Endothelial cell of umbilical vein (primary cell): ENCODE data around the gene DDAH2. TPM values are rescaled to one million over a fixed set of nuclear protein-coding genes. Genes with fewer than 3 reads are reported as not detected.

Source experiments
- BruUV-seq: library from RNA; stranded (reverse); fragments of 400-500 nt; replicated peaks from 2 replicates; lab custom pipeline; 2021; lab: Mats Ljungman, UMichigan
- CTCF ChIA-PET: fragments of 300-600, 350-600 bp; sonication (Branson Sonifier 250); formaldehyde crosslinking; loops from one replicate; lab custom pipeline; 2021; ENCODE audit warnings: antibody characterized with exemption, inconsistent platforms; lab: Charles Lee
- POLR2A ChIA-PET: fragments of 300-600, 350-600 bp; sonication (Branson Sonifier 250); formaldehyde crosslinking; loops from one replicate; lab custom pipeline; 2021; ENCODE audit warnings: antibody characterized with exemption, inconsistent platforms; lab: Charles Lee
- DNase-seq: peaks from one replicate; pipeline ENCODE4 v3.0.0-alpha.2; 2011; ENCODE audit warnings: low read depth, low spot score
- FAIRE-seq: peaks from 2 replicates; lab custom pipeline; 2011; peaks lifted over from hg19 to GRCh38; lab: Jason Lieb, UNC
- H2AFZ ChIP-seq: 2 replicates; pipeline ENCODE4 v1.6.0; 2012; ENCODE audit warnings: low read depth, low read length, control low read depth, inconsistent platforms
- H3K27ac ChIP-seq: 2 replicates; pipeline ENCODE4 v1.5.1; 2011; ENCODE audit warnings: low read depth, mild to moderate bottlenecking, control low read depth, low read length, moderate library complexity; ENCODE audit not compliant: insufficient read depth
- H3K27me3 ChIP-seq, 2 experiments: 2 replicates each; pipeline versions ENCODE4 v1.6.0 to v1.6.1; 2011; ENCODE audit warnings: low read length in 2 of 2, mixed read lengths in 1 of 2; ENCODE audit not compliant: control insufficient read depth in 2 of 2, insufficient read depth in 2 of 2
- H3K36me3 ChIP-seq, 2 experiments: 2 replicates in 1 of 2; 3 replicates in 1 of 2; pipeline ENCODE4 v1.5.1; 2011; ENCODE audit warnings: low read length in 2 of 2, mild to moderate bottlenecking in 1 of 2, moderate library complexity in 1 of 2; ENCODE audit not compliant: control insufficient read depth in 2 of 2, insufficient read depth in 2 of 2; ENCODE audit errors: extremely low read depth in 1 of 2
- H3K4me1 ChIP-seq: 3 replicates; pipeline ENCODE4 v1.5.1; 2011; ENCODE audit warnings: mild to moderate bottlenecking, low read length; ENCODE audit not compliant: control insufficient read depth, insufficient read depth; ENCODE audit errors: extremely low read depth
- H3K4me2 ChIP-seq: 2 replicates; pipeline ENCODE4 v1.6.1; 2011; ENCODE audit warnings: low read length, control low read depth, mixed read lengths; ENCODE audit not compliant: insufficient read depth
- H3K4me3 ChIP-seq, 3 experiments: fragments of 200-600 bp in 1 of 3; sonication (generic), shearing (Covaris generic) in 1 of 3; replicated peaks in 1 of 3; 2 replicates each; pipeline ENCODE4 v1.5.1; 2011 to 2016; ENCODE audit warnings: control low read depth in 3 of 3, low read length in 3 of 3, mild to moderate bottlenecking in 2 of 3, inconsistent platforms in 1 of 3, low read depth in 1 of 3, moderate library complexity in 1 of 3; ENCODE audit not compliant: insufficient read depth in 1 of 3
- H3K79me2 ChIP-seq: 2 replicates; pipeline ENCODE4 v1.6.0; 2012; ENCODE audit warnings: low read length, inconsistent platforms; ENCODE audit not compliant: control insufficient read depth, insufficient read depth
- H3K9ac ChIP-seq: replicated peaks from 2 replicates; pipeline ENCODE3; 2011; ENCODE audit warnings: low read length, control low read depth; ENCODE audit not compliant: insufficient read depth; ENCODE audit errors: extremely low read depth
- H3K9me1 ChIP-seq: replicated peaks from 3 replicates; pipeline ENCODE4 v1.6.0; 2011; ENCODE audit warnings: mild to moderate bottlenecking, low read length; ENCODE audit not compliant: control insufficient read depth, insufficient read depth; ENCODE audit errors: extremely low read depth
- H3K9me3 ChIP-seq: replicated peaks from 2 replicates; pipeline ENCODE4 v1.5.1; 2012; ENCODE audit warnings: low read length, inconsistent platforms; ENCODE audit not compliant: control insufficient read depth, insufficient read depth
- H4K20me1 ChIP-seq: replicated peaks from 2 replicates; pipeline ENCODE3; 2011; ENCODE audit warnings: mild to moderate bottlenecking, low read length; ENCODE audit not compliant: control insufficient read depth, insufficient read depth; ENCODE audit errors: extremely low read depth
- CTCF ChIP-seq, 2 donors: IDR thresholded peaks; 1 replicate in 1 of 2; 2 replicates in 1 of 2; pipeline ENCODE4 v1.5.1; 2011; ENCODE audit warnings: low read length in 2 of 2, mild to moderate bottlenecking in 2 of 2, moderate library complexity in 2 of 2, control low read depth in 1 of 2, inconsistent platforms in 1 of 2, low read depth in 1 of 2; ENCODE audit not compliant: insufficient read depth in 1 of 2; ENCODE audit errors: extremely low read depth in 1 of 2
- EZH2 ChIP-seq: IDR thresholded peaks from 2 replicates; pipeline ENCODE4 v1.6.1; 2012; ENCODE audit warnings: borderline replicate concordance, low read depth, mild to moderate bottlenecking, moderate library complexity, low read length, inconsistent platforms; ENCODE audit not compliant: severe bottlenecking
- FOS ChIP-seq: IDR thresholded peaks from 2 replicates; pipeline ENCODE4 v1.6.1; 2011; ENCODE audit warnings: mild to moderate bottlenecking, low read length, moderate library complexity, borderline replicate concordance; ENCODE audit not compliant: insufficient read depth
- GATA2 ChIP-seq: IDR thresholded peaks from 2 replicates; pipeline ENCODE4 v1.7.0; 2011; ENCODE audit warnings: low read depth, mild to moderate bottlenecking, moderate library complexity, mixed read lengths, low read length; ENCODE audit not compliant: insufficient read length, insufficient read depth
- JUN ChIP-seq: IDR thresholded peaks from 2 replicates; pipeline ENCODE4 v1.6.1; 2011; ENCODE audit warnings: borderline replicate concordance, low read depth; ENCODE audit not compliant: insufficient read length, insufficient read depth
- MYC ChIP-seq: IDR thresholded peaks from one replicate; pipeline ENCODE4 v1.6.1; 2011; ENCODE audit warnings: mild to moderate bottlenecking, low read depth, low read length
- POLR2A ChIP-seq: IDR thresholded peaks from 2 replicates; pipeline ENCODE4 v1.6.1; 2012; ENCODE audit warnings: low read depth, mild to moderate bottlenecking, control low read depth, low read length
- POLR2AphosphoS5 ChIP-seq: IDR thresholded peaks from 2 replicates; pipeline ENCODE4 v1.6.1; 2012; ENCODE audit warnings: low read depth, mild to moderate bottlenecking, control low read depth, low read length, moderate library complexity; ENCODE audit not compliant: insufficient read depth
- dilution Hi-C: fragments of 300-500 bp; cut with MboI; formaldehyde crosslinking; loops from one replicate; pipeline ENCODE4 v1.15.0; 2019; ENCODE audit warnings: low sequenced_read_pairs; ENCODE audit not compliant: extremely low pct_ligation_motif_present
- intact Hi-C: fragments of 100-400 bp; cut with micrococcal nuclease; formaldehyde crosslinking; loops from one replicate; pipeline ENCODE4 v1.10.0; 2022
- polyA plus RNA-seq, 4 experiments: library from polyadenylated mRNA; depleted of rRNA in 3 of 4; stranded (reverse) in 3 of 4; unstranded in 1 of 4; fragments of >200 nt; gene quantifications; 2 replicates each; pipeline versions ENCODE4 v1.2.1 to v1.2.3, GENCODE V29; 2011 to 2012; ENCODE audit warnings: missing spikeins in 1 of 4
- total RNA-seq: library from RNA; stranded (reverse); gene quantifications from 2 replicates; pipeline ENCODE4 v1.2.3, GENCODE V29; 2021
- TF ChIP-seq, protein P1 (sequence below): IDR thresholded peaks from 2 replicates; pipeline ENCODE4 v1.6.1; 2011; ENCODE audit not compliant: insufficient read depth, insufficient read length

The DDAH2 gene
- total and polyA plus RNA-seq, 2 donors (not counting 3 experiments of a cell fraction or from before 2014, with no cell fraction given) = 109 to 176 TPM

- no peaks in the 10 kb centered on the region for H3K79me2 ChIP-seq
- peaks cover 10% of the 10 kb centered on the region for H3K4me1 ChIP-seq
- H3K27ac ChIP-seq = no peak overlapping the region
- no peaks in the 10 kb centered on the region for H3K27me3 ChIP-seq
- no peak overlapping the region for H3K9ac ChIP-seq
- no peak overlapping the region for H3K4me2 ChIP-seq
- ChIA-PET CTCF (interaction anchor here (1.4 to 2.2 kb wide), 3 partner anchors 8 to 137 kb away, joined by 4 to 10 read pairs (median 4); no protein-coding TSS in a partner anchor), POLR2A (no interaction called here)
- intact Hi-C loops (no loop called here), dilution Hi-C loops (no loop called here)
- H3K9me1 ChIP-seq = no peaks in the 10 kb centered on the region
- TF ChIP-seq CTCF (IDR thresholded peaks at IDR 0.05; ENCODE audit: extremely low read depth in 1 of 2, insufficient read depth in 1 of 2, low read depth in 1 of 2, low read length in 2 of 2) = no peak
- no peak for TF ChIP-seq JUN
- no peak for TF ChIP-seq MYC
- no peak for TF ChIP-seq GATA2
- TF ChIP-seq, protein P1, sequence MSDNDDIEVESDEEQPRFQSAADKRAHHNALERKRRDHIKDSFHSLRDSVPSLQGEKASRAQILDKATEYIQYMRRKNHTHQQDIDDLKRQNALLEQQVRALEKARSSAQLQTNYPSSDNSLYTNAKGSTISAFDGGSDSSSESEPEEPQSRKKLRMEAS = no peak
- no peak for TF ChIP-seq POLR2A
- no peak for TF ChIP-seq POLR2AphosphoS5
- TF ChIP-seq EZH2 = no peak
- TF ChIP-seq FOS = no peak
- no peaks in the 10 kb centered on the region for H4K20me1 ChIP-seq
- no peaks in the 10 kb centered on the region for H3K9me3 ChIP-seq
- BruUV-seq = no TSS peak
- H3K4me3 ChIP-seq = no peak overlapping the region
- FAIRE-seq (no peak), DNase-seq (no peak)
- no peak overlapping the region for H2AFZ ChIP-seq
- H3K36me3 ChIP-seq = peaks cover 6 to 43% of the 10 kb centered on the region in 2 experiments
These were observed 36.2 kb downstream of the DDAH2 start for GRCh38 chr6:31692886-31693285.
